ENCODE data around the gene ZNF652.

DNA sequence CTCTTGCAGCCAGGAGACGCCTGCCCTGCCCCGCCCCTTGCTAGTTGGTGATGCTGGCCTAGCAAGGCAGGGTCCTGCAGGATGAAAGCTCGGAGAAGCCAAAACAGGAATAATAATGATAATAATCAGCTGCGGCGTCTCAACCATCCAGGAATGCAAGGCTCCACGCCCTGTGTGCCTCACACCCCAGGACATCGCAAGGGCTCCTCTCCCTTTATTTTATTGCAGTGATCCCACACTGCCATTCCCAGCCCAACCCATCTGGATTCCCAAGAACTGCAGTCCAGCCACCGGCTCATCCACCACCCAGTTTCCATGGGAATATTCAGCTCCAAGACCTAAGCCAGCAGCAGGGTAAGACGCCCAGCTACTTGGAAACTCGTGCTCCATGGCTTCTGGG, 21.0 kb upstream of the ZNF652 start:
- TF ChIP-seq CTCF (conservative IDR thresholded peaks at IDR 0.05; ENCODE audit: low read depth, low read length) (no peak), EZH2phosphoT487 (IDR thresholded peaks at IDR 0.05; ENCODE audit: borderline replicate concordance, low read length) (no peak)
